Measurements from ENCODE around the gene SULT1C2.

GRCh38 chr2:108349571-108349928 lies 60.9 kb downstream of the SULT1C2 start:
- no peak for TF ChIP-seq CTCF (IDR thresholded peaks at IDR 0.05)
- no peak for TF ChIP-seq POLR2A (IDR thresholded peaks at IDR 0.05)

Data from Peyer's patch (tissue), 4 donors.